GM12865 (cell line): ENCODE data around the gene LYRM1.

Experiments
- DNase-seq: peaks from one replicate; pipeline ENCODE4 v3.0.0; 2010; ENCODE audit warnings: low read depth
- H3K4me3 ChIP-seq: 2 replicates; pipeline ENCODE4 v1.5.1; 2011; ENCODE audit warnings: mild to moderate bottlenecking, low read depth, low read length, control low read depth
- CTCF ChIP-seq: IDR thresholded peaks from 2 replicates; pipeline ENCODE4 v1.5.1; 2011; ENCODE audit warnings: low read length, control low read depth, low read depth, inconsistent platforms; ENCODE audit not compliant: insufficient read depth; ENCODE audit errors: missing control alignments

LYRM1 gene

DNA sequence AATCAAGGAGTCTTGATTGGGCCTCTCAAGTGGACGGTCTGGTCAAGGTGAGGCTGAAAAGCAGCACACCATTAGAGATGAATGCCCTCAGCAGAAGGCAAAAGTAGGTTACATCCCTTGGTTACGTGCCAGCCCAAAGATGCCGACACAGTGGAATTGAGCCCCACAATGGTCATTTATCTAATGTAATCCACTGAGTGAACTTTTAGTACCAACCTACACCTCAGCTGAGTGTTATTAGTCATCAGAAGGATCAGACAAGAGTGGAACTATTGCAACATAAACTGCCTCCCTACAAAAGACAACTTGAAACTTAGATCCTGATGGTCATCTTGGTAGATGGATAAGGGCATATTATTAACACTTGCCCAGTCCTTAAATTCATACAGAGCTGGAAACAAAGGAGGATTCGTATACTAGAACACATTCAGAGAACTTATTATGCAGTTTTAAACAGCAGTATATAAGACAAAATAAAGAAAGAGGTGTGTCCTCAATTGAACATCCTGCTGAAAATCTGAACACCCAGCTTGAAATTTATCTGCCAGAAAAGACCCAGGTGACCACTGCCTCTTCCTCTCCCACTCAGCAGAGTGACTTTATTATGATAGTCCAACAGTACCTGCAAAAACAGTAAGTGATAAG is 3.2 kb upstream of the LYRM1 start:
- H3K4me3 ChIP-seq, result no peak overlapping the region
- TF ChIP-seq CTCF, result no peak
- DNase-seq, result no peak

DNA sequence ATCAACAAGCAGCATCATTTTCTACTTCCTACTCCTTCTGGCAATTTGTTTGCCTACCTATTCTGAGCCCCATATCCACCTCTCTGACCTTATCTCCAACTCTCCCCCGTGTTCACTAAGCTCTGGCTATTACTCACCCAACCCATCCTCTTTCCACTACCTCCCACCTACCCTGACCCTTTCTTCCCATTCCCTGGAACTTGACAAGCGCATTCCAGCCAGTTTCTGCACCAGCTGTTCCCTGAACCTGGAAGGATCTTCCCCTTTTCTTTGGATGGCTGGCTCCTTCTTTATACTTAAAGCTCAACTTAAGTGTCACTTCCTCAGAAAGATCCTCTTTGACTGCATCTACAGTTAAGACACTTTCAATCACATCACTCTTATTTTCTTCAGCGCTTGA is 2.6 kb upstream of the LYRM1 start:
- no peak overlapping the region for H3K4me3 ChIP-seq

GRCh38 chr16:20899071-20899470 is 1.5 kb upstream of the LYRM1 start:
- no peak for TF ChIP-seq CTCF
- no peak for DNase-seq
- peak overlapping the region; percentile 71 for H3K4me3 ChIP-seq

More for the DNA sequence above, 2.6 kb upstream of the LYRM1 start:
- no peak for DNase-seq
- no peak for TF ChIP-seq CTCF

DNA sequence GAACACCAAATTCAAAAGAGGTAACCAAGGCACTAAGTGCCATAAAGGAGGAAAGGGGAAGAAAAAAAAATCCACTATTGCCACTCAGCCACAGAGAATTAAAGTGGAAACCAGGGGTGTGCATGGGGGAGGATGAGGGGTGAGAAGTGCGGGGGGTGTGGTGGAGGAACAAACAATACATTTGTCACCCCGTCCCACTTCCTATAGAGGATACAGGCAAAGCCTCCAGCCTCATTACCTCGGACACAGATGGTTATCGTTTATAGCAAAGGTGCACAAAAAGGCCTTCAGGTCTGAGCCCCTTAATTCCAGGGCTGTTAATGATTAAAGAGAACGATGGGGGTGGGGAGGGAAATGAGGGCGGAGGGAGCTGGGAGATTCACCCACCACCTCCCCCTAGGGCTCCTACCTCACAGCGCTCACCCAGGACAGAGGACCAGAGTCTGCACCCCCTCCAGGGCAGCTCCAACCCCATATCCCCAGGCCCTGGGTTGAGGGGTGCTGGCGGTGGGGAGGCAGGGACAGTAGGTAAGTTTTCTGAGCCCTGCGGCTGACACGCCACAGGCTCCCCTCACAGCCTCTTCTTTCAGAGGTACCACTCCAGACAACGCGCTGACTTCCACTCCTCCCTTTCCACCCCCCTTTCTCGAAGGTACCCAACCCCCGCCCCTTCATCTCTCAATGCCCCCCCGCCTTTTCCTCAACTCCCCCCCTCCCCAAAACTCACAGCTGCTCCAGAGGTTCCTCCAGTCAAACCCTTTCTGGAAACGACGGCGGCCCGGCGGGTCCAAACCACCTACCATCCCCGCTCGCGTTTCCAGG is 883 bp upstream of the LYRM1 start:
- peak overlapping the region; percentile 71 for H3K4me3 ChIP-seq
- no peak for DNase-seq
- TF ChIP-seq CTCF, result no peak

GRCh38 chr16:20901068-20901435 is 481 bp downstream of the LYRM1 start:
- no peak for TF ChIP-seq CTCF
- H3K4me3 ChIP-seq, result peak overlapping the region; percentile 71
- no peak for DNase-seq

- no peak for TF ChIP-seq CTCF
- peak overlapping the region; percentile 71 for H3K4me3 ChIP-seq
- peak; percentile 76 for DNase-seq
These were observed 1.0 kb downstream of the LYRM1 start for GRCh38 chr16:20901436-20902112.
